Measurements from ENCODE around the gene AP1G2. TPM values are rescaled to one million over a fixed set of nuclear protein-coding genes. Genes with fewer than 3 reads are reported as not detected.

Gene AP1G2
- total and polyA plus RNA-seq, 2 of the 13 experiments (the other 11 are each of a cell fraction or from before 2014, with no cell fraction given): 96.9 to 611 TPM

DNA sequence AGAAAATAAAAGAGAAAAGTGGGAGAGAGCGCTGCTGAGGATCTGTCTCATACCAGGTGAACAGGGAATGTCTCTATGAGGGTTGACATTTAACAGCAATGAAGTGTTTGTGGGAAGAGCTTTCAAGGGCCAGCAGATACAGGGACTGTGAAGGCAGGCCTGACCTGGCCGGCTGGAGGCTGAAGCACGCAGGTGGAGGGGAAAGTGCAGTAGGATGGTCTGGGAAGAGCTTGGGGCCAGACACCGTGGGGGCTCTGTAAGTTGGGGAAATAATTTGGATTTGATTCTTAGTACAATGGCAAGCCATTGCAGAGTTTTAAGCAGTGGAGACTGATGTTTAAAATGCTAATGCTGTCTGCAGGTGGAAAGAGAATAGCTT, 44.8 kb upstream of the AP1G2 start (continued):
- TF ChIP-seq TEAD3 (CRISPR knock-in tag; optimal IDR thresholded peaks at IDR 0.05; ENCODE audit: borderline replicate concordance): peak; percentile 1
- TF ChIP-seq ZNF225 (CRISPR knock-in tag; IDR thresholded peaks at IDR 0.05): peak; percentile 48; the same call in 1 of the 2 replicates
- TF ChIP-seq FOXC1 (CRISPR knock-in tag; IDR thresholded peaks at IDR 0.05; ENCODE audit: borderline replicate concordance): 0 out of 2 replicates have a peak, but pooled peaks have one; percentile 53
- TF ChIP-seq ZNF430 (CRISPR knock-in tag; IDR thresholded peaks at IDR 0.05): peak; percentile 5; the same call in 1 of the 2 replicates
- TF ChIP-seq, protein P1, sequence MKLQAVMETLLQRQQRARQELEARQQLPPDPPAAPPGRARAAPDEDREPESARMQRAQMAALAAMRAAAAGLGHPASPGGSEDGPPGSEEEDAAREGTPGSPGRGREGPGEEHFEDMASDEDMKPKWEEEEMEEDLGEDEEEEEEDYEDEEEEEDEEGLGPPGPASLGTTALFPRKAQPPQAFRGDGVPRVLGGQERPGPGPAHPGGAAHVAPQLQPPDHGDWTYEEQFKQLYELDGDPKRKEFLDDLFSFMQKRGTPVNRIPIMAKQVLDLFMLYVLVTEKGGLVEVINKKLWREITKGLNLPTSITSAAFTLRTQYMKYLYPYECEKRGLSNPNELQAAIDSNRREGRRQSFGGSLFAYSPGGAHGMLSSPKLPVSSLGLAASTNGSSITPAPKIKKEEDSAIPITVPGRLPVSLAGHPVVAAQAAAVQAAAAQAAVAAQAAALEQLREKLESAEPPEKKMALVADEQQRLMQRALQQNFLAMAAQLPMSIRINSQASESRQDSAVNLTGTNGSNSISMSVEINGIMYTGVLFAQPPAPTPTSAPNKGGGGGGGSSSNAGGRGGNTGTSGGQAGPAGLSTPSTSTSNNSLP (IDR thresholded peaks at IDR 0.05; ENCODE audit: low read depth, low read length): no peak
- no peak for TF ChIP-seq ZNF333 (CRISPR knock-in tag; IDR thresholded peaks at IDR 0.05; ENCODE audit: borderline replicate concordance)
- no peak for TF ChIP-seq PTBP1 (IDR thresholded peaks at IDR 0.05; ENCODE audit: low read depth, low read length, poor library complexity, severe bottlenecking)
- TF ChIP-seq PLRG1 (conservative IDR thresholded peaks at IDR 0.05): no peak
- TF ChIP-seq, protein P2, sequence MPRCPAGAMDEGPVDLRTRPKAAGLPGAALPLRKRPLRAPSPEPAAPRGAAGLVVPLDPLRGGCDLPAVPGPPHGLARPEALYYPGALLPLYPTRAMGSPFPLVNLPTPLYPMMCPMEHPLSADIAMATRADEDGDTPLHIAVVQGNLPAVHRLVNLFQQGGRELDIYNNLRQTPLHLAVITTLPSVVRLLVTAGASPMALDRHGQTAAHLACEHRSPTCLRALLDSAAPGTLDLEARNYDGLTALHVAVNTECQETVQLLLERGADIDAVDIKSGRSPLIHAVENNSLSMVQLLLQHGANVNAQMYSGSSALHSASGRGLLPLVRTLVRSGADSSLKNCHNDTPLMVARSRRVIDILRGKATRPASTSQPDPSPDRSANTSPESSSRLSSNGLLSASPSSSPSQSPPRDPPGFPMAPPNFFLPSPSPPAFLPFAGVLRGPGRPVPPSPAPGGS (CRISPR knock-in tag; IDR thresholded peaks at IDR 0.05): peak; percentile 48; the same call in 1 of the 2 replicates
- TF ChIP-seq NONO (IDR thresholded peaks at IDR 0.05): no peak
- TF ChIP-seq NONO (CRISPR knock-in tag; conservative IDR thresholded peaks at IDR 0.05): 0 out of 2 replicates have a peak, but pooled peaks have one; percentile 15
- 0 out of 2 replicates have a peak, but pooled peaks have one; percentile 16 for TF ChIP-seq SALL1 (CRISPR knock-in tag; IDR thresholded peaks at IDR 0.05)
- TF ChIP-seq, protein P3, sequence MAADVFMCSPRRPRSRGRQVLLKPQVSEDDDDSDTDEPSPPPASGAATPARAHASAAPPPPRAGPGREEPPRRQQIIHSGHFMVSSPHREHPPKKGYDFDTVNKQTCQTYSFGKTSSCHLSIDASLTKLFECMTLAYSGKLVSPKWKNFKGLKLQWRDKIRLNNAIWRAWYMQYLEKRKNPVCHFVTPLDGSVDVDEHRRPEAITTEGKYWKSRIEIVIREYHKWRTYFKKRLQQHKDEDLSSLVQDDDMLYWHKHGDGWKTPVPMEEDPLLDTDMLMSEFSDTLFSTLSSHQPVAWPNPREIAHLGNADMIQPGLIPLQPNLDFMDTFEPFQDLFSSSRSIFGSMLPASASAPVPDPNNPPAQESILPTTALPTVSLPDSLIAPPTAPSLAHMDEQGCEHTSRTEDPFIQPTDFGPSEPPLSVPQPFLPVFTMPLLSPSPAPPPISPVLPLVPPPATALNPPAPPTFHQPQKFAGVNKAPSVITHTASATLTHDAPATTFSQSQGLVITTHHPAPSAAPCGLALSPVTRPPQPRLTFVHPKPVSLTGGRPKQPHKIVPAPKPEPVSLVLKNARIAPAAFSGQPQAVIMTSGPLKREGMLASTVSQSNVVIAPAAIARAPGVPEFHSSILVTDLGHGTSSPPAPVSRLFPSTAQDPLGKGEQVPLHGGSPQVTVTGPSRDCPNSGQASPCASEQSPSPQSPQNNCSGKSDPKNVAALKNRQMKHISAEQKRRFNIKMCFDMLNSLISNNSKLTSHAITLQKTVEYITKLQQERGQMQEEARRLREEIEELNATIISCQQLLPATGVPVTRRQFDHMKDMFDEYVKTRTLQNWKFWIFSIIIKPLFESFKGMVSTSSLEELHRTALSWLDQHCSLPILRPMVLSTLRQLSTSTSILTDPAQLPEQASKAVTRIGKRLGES (CRISPR knock-in tag; IDR thresholded peaks at IDR 0.05; ENCODE audit: borderline replicate concordance): no peak
- TF ChIP-seq, protein P4, sequence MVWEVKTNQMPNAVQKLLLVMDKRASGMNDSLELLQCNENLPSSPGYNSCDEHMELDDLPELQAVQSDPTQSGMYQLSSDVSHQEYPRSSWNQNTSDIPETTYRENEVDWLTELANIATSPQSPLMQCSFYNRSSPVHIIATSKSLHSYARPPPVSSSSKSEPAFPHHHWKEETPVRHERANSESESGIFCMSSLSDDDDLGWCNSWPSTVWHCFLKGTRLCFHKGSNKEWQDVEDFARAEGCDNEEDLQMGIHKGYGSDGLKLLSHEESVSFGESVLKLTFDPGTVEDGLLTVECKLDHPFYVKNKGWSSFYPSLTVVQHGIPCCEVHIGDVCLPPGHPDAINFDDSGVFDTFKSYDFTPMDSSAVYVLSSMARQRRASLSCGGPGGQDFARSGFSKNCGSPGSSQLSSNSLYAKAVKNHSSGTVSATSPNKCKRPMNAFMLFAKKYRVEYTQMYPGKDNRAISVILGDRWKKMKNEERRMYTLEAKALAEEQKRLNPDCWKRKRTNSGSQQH (CRISPR knock-in tag; IDR thresholded peaks at IDR 0.05; ENCODE audit: low read depth): 0 out of 2 replicates have a peak, but pooled peaks have one; percentile 17
- TF ChIP-seq, protein P5, sequence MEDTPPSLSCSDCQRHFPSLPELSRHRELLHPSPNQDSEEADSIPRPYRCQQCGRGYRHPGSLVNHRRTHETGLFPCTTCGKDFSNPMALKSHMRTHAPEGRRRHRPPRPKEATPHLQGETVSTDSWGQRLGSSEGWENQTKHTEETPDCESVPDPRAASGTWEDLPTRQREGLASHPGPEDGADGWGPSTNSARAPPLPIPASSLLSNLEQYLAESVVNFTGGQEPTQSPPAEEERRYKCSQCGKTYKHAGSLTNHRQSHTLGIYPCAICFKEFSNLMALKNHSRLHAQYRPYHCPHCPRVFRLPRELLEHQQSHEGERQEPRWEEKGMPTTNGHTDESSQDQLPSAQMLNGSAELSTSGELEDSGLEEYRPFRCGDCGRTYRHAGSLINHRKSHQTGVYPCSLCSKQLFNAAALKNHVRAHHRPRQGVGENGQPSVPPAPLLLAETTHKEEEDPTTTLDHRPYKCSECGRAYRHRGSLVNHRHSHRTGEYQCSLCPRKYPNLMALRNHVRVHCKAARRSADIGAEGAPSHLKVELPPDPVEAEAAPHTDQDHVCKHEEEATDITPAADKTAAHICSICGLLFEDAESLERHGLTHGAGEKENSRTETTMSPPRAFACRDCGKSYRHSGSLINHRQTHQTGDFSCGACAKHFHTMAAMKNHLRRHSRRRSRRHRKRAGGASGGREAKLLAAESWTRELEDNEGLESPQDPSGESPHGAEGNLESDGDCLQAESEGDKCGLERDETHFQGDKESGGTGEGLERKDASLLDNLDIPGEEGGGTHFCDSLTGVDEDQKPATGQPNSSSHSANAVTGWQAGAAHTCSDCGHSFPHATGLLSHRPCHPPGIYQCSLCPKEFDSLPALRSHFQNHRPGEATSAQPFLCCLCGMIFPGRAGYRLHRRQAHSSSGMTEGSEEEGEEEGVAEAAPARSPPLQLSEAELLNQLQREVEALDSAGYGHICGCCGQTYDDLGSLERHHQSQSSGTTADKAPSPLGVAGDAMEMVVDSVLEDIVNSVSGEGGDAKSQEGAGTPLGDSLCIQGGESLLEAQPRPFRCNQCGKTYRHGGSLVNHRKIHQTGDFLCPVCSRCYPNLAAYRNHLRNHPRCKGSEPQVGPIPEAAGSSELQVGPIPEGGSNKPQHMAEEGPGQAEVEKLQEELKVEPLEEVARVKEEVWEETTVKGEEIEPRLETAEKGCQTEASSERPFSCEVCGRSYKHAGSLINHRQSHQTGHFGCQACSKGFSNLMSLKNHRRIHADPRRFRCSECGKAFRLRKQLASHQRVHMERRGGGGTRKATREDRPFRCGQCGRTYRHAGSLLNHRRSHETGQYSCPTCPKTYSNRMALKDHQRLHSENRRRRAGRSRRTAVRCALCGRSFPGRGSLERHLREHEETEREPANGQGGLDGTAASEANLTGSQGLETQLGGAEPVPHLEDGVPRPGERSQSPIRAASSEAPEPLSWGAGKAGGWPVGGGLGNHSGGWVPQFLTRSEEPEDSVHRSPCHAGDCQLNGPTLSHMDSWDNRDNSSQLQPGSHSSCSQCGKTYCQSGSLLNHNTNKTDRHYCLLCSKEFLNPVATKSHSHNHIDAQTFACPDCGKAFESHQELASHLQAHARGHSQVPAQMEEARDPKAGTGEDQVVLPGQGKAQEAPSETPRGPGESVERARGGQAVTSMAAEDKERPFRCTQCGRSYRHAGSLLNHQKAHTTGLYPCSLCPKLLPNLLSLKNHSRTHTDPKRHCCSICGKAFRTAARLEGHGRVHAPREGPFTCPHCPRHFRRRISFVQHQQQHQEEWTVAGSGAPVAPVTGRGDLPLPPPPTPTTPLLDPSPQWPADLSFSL (CRISPR knock-in tag; IDR thresholded peaks at IDR 0.05): no peak
- TF ChIP-seq NAIF1 (CRISPR knock-in tag; IDR thresholded peaks at IDR 0.05; ENCODE audit: borderline replicate concordance): no peak
